Activated T-cell treated with anti-CD3 and anti-CD28 coated beads, Interleukin-2, amount 50 U/mL, for 72 hours (primary cell): ENCODE results near the gene VWA8. TPM values are rescaled to one million over a fixed set of nuclear protein-coding genes. Genes with fewer than 3 reads are reported as not detected.

Experiments
- ATAC-seq, 2 donors: fragments of 150-1000 bp; cut with Tn5 transposase; replicated peaks in 1 of 2; 2 replicates each; pipeline ENCODE4 v1.10.0; 2021; ENCODE audit warnings: moderate library complexity in 2 of 2, mild to moderate bottlenecking in 1 of 2
- DNase-seq, 2 donors: peaks; one replicate each; pipeline ENCODE4 v3.0.0; 2021 to 2022; ENCODE audit warnings: mixed read lengths in 1 of 2
- H3K27ac Mint-ChIP-seq: one replicate; pipeline ENCODE4 v1.8.0; 2022; ENCODE audit warnings: mild to moderate bottlenecking, moderate library complexity, mixed read lengths
- H3K27me3 Mint-ChIP-seq: one replicate; pipeline ENCODE4 v1.8.0; 2022; ENCODE audit warnings: low read depth, mixed read lengths
- H3K36me3 Mint-ChIP-seq, 2 donors: one replicate each; pipeline ENCODE4 v1.8.0; 2022; ENCODE audit warnings: mixed read lengths in 2 of 2, mild to moderate bottlenecking in 1 of 2; ENCODE audit not compliant: insufficient read depth in 2 of 2
- H3K4me1 Mint-ChIP-seq: one replicate; pipeline ENCODE4 v1.8.0; 2022; ENCODE audit warnings: low read depth, mixed read lengths
- H3K4me3 Mint-ChIP-seq, 2 donors: one replicate each; pipeline ENCODE4 v1.8.0; 2022; ENCODE audit warnings: mild to moderate bottlenecking in 2 of 2, mixed read lengths in 2 of 2, moderate library complexity in 2 of 2
- H3K9me3 Mint-ChIP-seq, 2 donors: one replicate each; pipeline ENCODE4 v1.8.0; 2022; ENCODE audit warnings: mixed read lengths in 2 of 2
- total RNA-seq, 2 donors: library from RNA; stranded (reverse); gene quantifications; one replicate each; pipeline ENCODE4 v1.2.3, GENCODE V29; 2022

The VWA8 gene
- total RNA-seq, 2 donors from 2014 or later: 25.6 to 35.0 TPM

- DNase-seq: no peak
- ATAC-seq: no peak
- Mint-ChIP-seq H3K36me3 (no peaks in the 10 kb centered on the region), H3K9me3 (no peaks in the 10 kb centered on the region), H3K27me3 (no peaks in the 10 kb centered on the region), H3K27ac (no peak overlapping the region), H3K4me1 (no peaks in the 10 kb centered on the region), H3K4me3 (no peak overlapping the region)
These were observed 244.7 kb downstream of the VWA8 start for GRCh38 chr13:41716236-41716635.

GRCh38 chr13:41713405-41713804 is 247.5 kb downstream of the VWA8 start:
- no peaks in the 10 kb centered on the region for H3K4me1 Mint-ChIP-seq
- no peak overlapping the region for H3K4me3 Mint-ChIP-seq
- DNase-seq: no peak
- H3K27me3 Mint-ChIP-seq: no peaks in the 10 kb centered on the region
- H3K36me3 Mint-ChIP-seq: no peaks in the 10 kb centered on the region
- no peak overlapping the region for H3K27ac Mint-ChIP-seq
- ATAC-seq: no peak
- no peaks in the 10 kb centered on the region for H3K9me3 Mint-ChIP-seq

GRCh38 chr13:41710771-41711170 is 250.1 kb downstream of the VWA8 start:
- no peak overlapping the region for H3K4me3 Mint-ChIP-seq
- H3K9me3 Mint-ChIP-seq: no peaks in the 10 kb centered on the region
- no peak overlapping the region for H3K27ac Mint-ChIP-seq
- ATAC-seq (no peak), DNase-seq (no peak)
- H3K4me1 Mint-ChIP-seq: no peaks in the 10 kb centered on the region
- no peaks in the 10 kb centered on the region for H3K27me3 Mint-ChIP-seq
- H3K36me3 Mint-ChIP-seq: no peaks in the 10 kb centered on the region

- H3K4me3 Mint-ChIP-seq: no peak overlapping the region
- no peak overlapping the region for H3K27ac Mint-ChIP-seq
- ATAC-seq: no peak
- no peaks in the 10 kb centered on the region for H3K36me3 Mint-ChIP-seq
- H3K27me3 Mint-ChIP-seq: no peaks in the 10 kb centered on the region
- no peak for DNase-seq
- H3K9me3 Mint-ChIP-seq: no peaks in the 10 kb centered on the region
- no peaks in the 10 kb centered on the region for H3K4me1 Mint-ChIP-seq
These were observed 251.4 kb downstream of the VWA8 start for GRCh38 chr13:41709511-41709910.

- Mint-ChIP-seq H3K4me3 (no peak overlapping the region), H3K27ac (peak overlapping the region; percentile 76), H3K27me3 (no peaks in the 10 kb centered on the region), H3K36me3 (no peaks in the 10 kb centered on the region), H3K4me1 (no peaks in the 10 kb centered on the region), H3K9me3 (no peaks in the 10 kb centered on the region)
- DNase-seq (no peak), ATAC-seq (no peak)
These were observed 252.2 kb downstream of the VWA8 start for GRCh38 chr13:41708713-41709112.

GRCh38 chr13:41707194-41707821 is 253.6 kb downstream of the VWA8 start:
- Mint-ChIP-seq H3K27ac (no peak overlapping the region), H3K9me3 (no peaks in the 10 kb centered on the region), H3K36me3 (no peaks in the 10 kb centered on the region), H3K4me1 (no peaks in the 10 kb centered on the region), H3K4me3 (no peak overlapping the region), H3K27me3 (no peaks in the 10 kb centered on the region)
- DNase-seq (no peak), ATAC-seq (no peak)

GRCh38 chr13:41706152-41706551 is 254.8 kb downstream of the VWA8 start:
- H3K36me3 Mint-ChIP-seq: no peaks in the 10 kb centered on the region
- no peaks in the 10 kb centered on the region for H3K9me3 Mint-ChIP-seq
- no peaks in the 10 kb centered on the region for H3K4me1 Mint-ChIP-seq
- no peaks in the 10 kb centered on the region for H3K27me3 Mint-ChIP-seq
- no peak overlapping the region for H3K4me3 Mint-ChIP-seq
- no peak overlapping the region for H3K27ac Mint-ChIP-seq
- DNase-seq (no peak), ATAC-seq (no peak)

GRCh38 chr13:41702540-41702939 is 258.4 kb downstream of the VWA8 start:
- Mint-ChIP-seq H3K27me3 (no peaks in the 10 kb centered on the region), H3K4me1 (no peaks in the 10 kb centered on the region)
- DNase-seq: no peak

GRCh38 chr13:41701676-41702075 is 259.2 kb downstream of the VWA8 start:
- Mint-ChIP-seq H3K4me3 (no peak overlapping the region), H3K4me1 (no peaks in the 10 kb centered on the region), H3K27me3 (no peaks in the 10 kb centered on the region), H3K27ac (no peak overlapping the region), H3K36me3 (peaks cover 0 to 10% of the 10 kb centered on the region in 2 donors), H3K9me3 (no peaks in the 10 kb centered on the region)
- ATAC-seq (no peak), DNase-seq (no peak)

More at GRCh38 chr13:41702540-41702939, 258.4 kb downstream of the VWA8 start:
- H3K4me3 Mint-ChIP-seq: no peak overlapping the region
- H3K36me3 Mint-ChIP-seq: peaks cover 0 to 10% of the 10 kb centered on the region in 2 donors
- no peak overlapping the region for H3K27ac Mint-ChIP-seq
- no peaks in the 10 kb centered on the region for H3K9me3 Mint-ChIP-seq
- ATAC-seq: no peak

- H3K9me3 Mint-ChIP-seq: no peaks in the 10 kb centered on the region
- H3K4me3 Mint-ChIP-seq: no peak overlapping the region
- H3K27ac Mint-ChIP-seq: no peak overlapping the region
These were observed 260.1 kb downstream of the VWA8 start for GRCh38 chr13:41700790-41701310.

GRCh38 chr13:41699759-41700158 is 261.1 kb downstream of the VWA8 start:
- Mint-ChIP-seq H3K4me3 (no peak overlapping the region), H3K4me1 (no peaks in the 10 kb centered on the region), H3K27me3 (no peaks in the 10 kb centered on the region), H3K27ac (peak overlapping the region; percentile 38), H3K9me3 (no peaks in the 10 kb centered on the region), H3K36me3 (peaks cover 0 to 10% of the 10 kb centered on the region in 2 donors)
- no peak for ATAC-seq
- no peak for DNase-seq

More at GRCh38 chr13:41700790-41701310, 260.1 kb downstream of the VWA8 start:
- DNase-seq: no peak
- Mint-ChIP-seq H3K4me1 (no peaks in the 10 kb centered on the region), H3K27me3 (no peaks in the 10 kb centered on the region), H3K36me3 (peaks cover 0 to 10% of the 10 kb centered on the region in 2 donors)
- ATAC-seq: no peak

- ATAC-seq: no peak
- H3K4me1 Mint-ChIP-seq: no peaks in the 10 kb centered on the region
- H3K36me3 Mint-ChIP-seq: peaks cover 0 to 10% of the 10 kb centered on the region in 2 donors
- H3K27ac Mint-ChIP-seq: no peak overlapping the region
- no peaks in the 10 kb centered on the region for H3K27me3 Mint-ChIP-seq
- H3K9me3 Mint-ChIP-seq: no peaks in the 10 kb centered on the region
- DNase-seq: no peak
- no peak overlapping the region for H3K4me3 Mint-ChIP-seq
These were observed 263.3 kb downstream of the VWA8 start for GRCh38 chr13:41697578-41697977.

- Mint-ChIP-seq H3K4me1 (no peaks in the 10 kb centered on the region), H3K4me3 (no peak overlapping the region), H3K27ac (peak overlapping the region; percentile 62), H3K27me3 (no peaks in the 10 kb centered on the region), H3K9me3 (no peaks in the 10 kb centered on the region), H3K36me3 (peaks cover 0 to 13% of the 10 kb centered on the region in 2 donors)
- DNase-seq (no peak), ATAC-seq (peak; percentile 54 to 60)
These were observed 264.5 kb downstream of the VWA8 start for GRCh38 chr13:41696163-41697003.
